Keratinocyte (primary cell): ENCODE results near the gene UBR2. TPM values are rescaled to one million over a fixed set of nuclear protein-coding genes. Genes with fewer than 3 reads are reported as not detected.

Experiments used
- DNase-seq: peaks from one replicate; pipeline ENCODE4 v3.0.0-alpha.2; 2011; ENCODE audit warnings: low read depth, missing footprints, low spot score
- FAIRE-seq: peaks from 2 replicates; lab custom pipeline; 2011; peaks lifted over from hg19 to GRCh38; lab: Jason Lieb, UNC
- H2AFZ ChIP-seq: 2 replicates; pipeline ENCODE4 v1.6.0; 2012; ENCODE audit warnings: low read length, control low read depth, inconsistent platforms; ENCODE audit not compliant: control insufficient read depth
- H3K27ac ChIP-seq: 2 replicates; pipeline ENCODE4 v1.5.1; 2011; ENCODE audit warnings: low read length; ENCODE audit not compliant: control insufficient read depth, insufficient read depth
- H3K27me3 ChIP-seq: 3 replicates; pipeline ENCODE4 v1.6.0; 2011; ENCODE audit warnings: low read length; ENCODE audit not compliant: control insufficient read depth, insufficient read depth; ENCODE audit errors: extremely low read depth
- H3K36me3 ChIP-seq, 2 experiments: 2 replicates in 1 of 2; 3 replicates in 1 of 2; pipeline ENCODE4 v1.5.1; 2011; ENCODE audit warnings: low read length in 2 of 2, mild to moderate bottlenecking in 1 of 2; ENCODE audit not compliant: control insufficient read depth in 2 of 2, insufficient read depth in 2 of 2; ENCODE audit errors: extremely low read depth in 1 of 2
- H3K4me1 ChIP-seq: 3 replicates; pipeline ENCODE4 v1.5.1; 2011; ENCODE audit warnings: low read length; ENCODE audit not compliant: control insufficient read depth, insufficient read depth; ENCODE audit errors: extremely low read depth
- H3K4me2 ChIP-seq: 3 replicates; pipeline ENCODE4 v1.6.0; 2011; ENCODE audit warnings: low read depth, low read length; ENCODE audit not compliant: control insufficient read depth, insufficient read depth; ENCODE audit errors: extremely low read depth
- H3K4me3 ChIP-seq, 3 experiments: fragments of 200-600 bp in 1 of 3; sonication (generic) in 1 of 3; 2 replicates in 2 of 3; 3 replicates in 1 of 3; pipeline ENCODE4 v1.5.1; 2011 to 2016; ENCODE audit warnings: low read length in 3 of 3, mild to moderate bottlenecking in 3 of 3, control low read depth in 2 of 3, inconsistent platforms in 1 of 3, low read depth in 1 of 3, mixed read lengths in 1 of 3, mixed run types in 1 of 3, moderate library complexity in 1 of 3; ENCODE audit not compliant: control insufficient read depth in 2 of 3, insufficient read depth in 2 of 3; ENCODE audit errors: extremely low read depth in 1 of 3
- H3K79me2 ChIP-seq: 2 replicates; pipeline ENCODE4 v1.6.0; 2012; ENCODE audit warnings: low read length; ENCODE audit not compliant: control insufficient read depth, insufficient read depth
- H3K9ac ChIP-seq: 3 replicates; pipeline ENCODE4 v1.6.0; 2011; ENCODE audit warnings: low read length; ENCODE audit not compliant: control insufficient read depth, insufficient read depth; ENCODE audit errors: extremely low read depth
- H3K9me1 ChIP-seq: 3 replicates; pipeline ENCODE4 v1.6.0; 2011; ENCODE audit warnings: low read length; ENCODE audit not compliant: control insufficient read depth, insufficient read depth; ENCODE audit errors: extremely low read depth
- H3K9me3 ChIP-seq: 2 replicates; pipeline ENCODE4 v1.5.1; 2012; ENCODE audit warnings: low read depth, low read length; ENCODE audit not compliant: control insufficient read depth
- H4K20me1 ChIP-seq: 3 replicates; pipeline ENCODE4 v1.6.0; 2011; ENCODE audit warnings: low read length; ENCODE audit not compliant: control insufficient read depth, insufficient read depth; ENCODE audit errors: extremely low read depth
- EZH2 ChIP-seq: IDR thresholded peaks from one replicate; pipeline ENCODE4 v1.6.1; 2012; ENCODE audit warnings: inconsistent platforms, mild to moderate bottlenecking, low read length, moderate library complexity
- dilution Hi-C: fragments of 300-500 bp; cut with MboI; formaldehyde crosslinking; loops from one replicate; pipeline ENCODE4 v1.7.0; 2020; ENCODE audit warnings: low sequenced_read_pairs; ENCODE audit not compliant: extremely low pct_ligation_motif_present
- polyA plus RNA-seq, 5 experiments: library from polyadenylated mRNA; depleted of rRNA in 3 of 5; stranded (reverse) in 3 of 5; stranded (forward) in 1 of 5; unstranded in 1 of 5; fragments of >200 nt; gene quantifications; 1 replicate in 1 of 5; 2 replicates in 3 of 5; 3 replicates in 1 of 5; pipeline versions ENCODE4 v1.2.1 to v1.2.3, GENCODE V29; 2011 to 2012; ENCODE audit warnings: missing spikeins in 2 of 5, low read depth in 1 of 5, low replicate concordance in 1 of 5
- TF ChIP-seq, protein P1 (sequence below), 3 experiments: IDR thresholded peaks in 1 of 3; conservative IDR thresholded peaks in 1 of 3; optimal IDR thresholded peaks in 1 of 3; 2 replicates in 2 of 3; 3 replicates in 1 of 3; pipeline versions ENCODE3 to v1.5.1; 2011; ENCODE audit warnings: low read length in 3 of 3, mild to moderate bottlenecking in 3 of 3, moderate library complexity in 2 of 3, control low read depth in 1 of 3, inconsistent platforms in 1 of 3; ENCODE audit not compliant: insufficient read depth in 2 of 3; ENCODE audit errors: extremely low read depth in 1 of 3

Gene UBR2
- polyA plus RNA-seq, 1 donor (not counting 4 experiments of a cell fraction or from before 2014, with no cell fraction given) = 21.6 TPM

DNA sequence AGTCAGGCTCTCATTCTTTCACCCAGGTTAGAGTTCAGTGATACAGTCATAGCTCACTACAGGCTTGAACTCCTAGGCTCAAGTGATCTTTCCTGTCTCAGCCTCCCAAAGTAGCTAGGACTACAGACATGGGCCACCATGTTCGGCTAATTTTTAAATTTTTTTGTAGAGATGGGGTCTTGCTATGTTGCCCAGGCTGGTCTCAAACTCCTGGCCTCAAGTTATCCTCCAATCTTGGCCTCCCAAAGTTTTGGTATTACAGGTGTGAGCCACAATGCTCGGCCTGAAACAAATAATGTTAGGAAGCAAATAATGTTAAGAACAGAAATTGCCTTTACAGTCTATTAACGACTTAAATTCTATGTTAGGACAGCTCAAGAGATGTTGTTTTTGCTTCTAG is 1.8 kb upstream of the UBR2 start:
- FAIRE-seq = no peak
- H2AFZ ChIP-seq = no peak overlapping the region
- dilution Hi-C loops = no loop called here

DNA sequence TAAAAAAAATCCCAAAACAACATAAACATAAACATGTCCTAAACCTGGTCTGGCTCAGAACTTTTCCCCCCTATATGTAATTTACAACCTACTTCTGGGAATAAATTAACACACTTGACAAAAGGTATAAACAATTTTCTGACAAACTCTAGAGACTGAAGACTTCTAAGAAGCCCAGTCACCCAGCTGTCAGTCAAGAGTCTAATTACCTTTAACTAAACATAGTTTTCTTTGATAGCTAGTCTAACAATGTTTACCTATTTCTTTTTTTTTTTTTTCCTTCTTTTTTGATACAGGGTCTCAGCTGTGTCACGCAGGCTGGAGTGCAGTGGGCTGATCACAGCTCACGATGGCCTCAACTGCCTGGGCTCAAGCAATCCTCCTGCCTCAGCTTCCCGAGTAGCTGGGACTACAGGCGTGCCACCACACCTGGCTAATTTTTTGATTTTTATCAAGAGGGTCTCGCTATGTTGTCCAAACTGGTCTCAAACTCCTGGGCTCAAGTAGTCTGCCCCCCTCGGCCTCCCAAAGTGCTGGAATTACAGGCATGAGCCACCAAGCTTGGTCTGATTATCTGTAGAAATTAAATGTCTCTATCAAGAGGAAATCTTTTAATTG is 932 bp upstream of the UBR2 start:
- Histone ChIP-seq H3K4me3 (no peak overlapping the region), H3K9me3 (no peaks in the 10 kb centered on the region), H3K9me1 (peaks cover 2% of the 10 kb centered on the region), H2AFZ (no peak overlapping the region), H3K4me2 (no peak overlapping the region), H3K36me3 (peaks cover 0 to 1% of the 10 kb centered on the region in 2 experiments), H3K79me2 (peaks cover 41% of the 10 kb centered on the region), H3K27me3 (no peaks in the 10 kb centered on the region), H4K20me1 (no peaks in the 10 kb centered on the region), H3K4me1 (no peaks in the 10 kb centered on the region), H3K9ac (no peak overlapping the region), H3K27ac (no peak overlapping the region)
- TF ChIP-seq, protein P1, sequence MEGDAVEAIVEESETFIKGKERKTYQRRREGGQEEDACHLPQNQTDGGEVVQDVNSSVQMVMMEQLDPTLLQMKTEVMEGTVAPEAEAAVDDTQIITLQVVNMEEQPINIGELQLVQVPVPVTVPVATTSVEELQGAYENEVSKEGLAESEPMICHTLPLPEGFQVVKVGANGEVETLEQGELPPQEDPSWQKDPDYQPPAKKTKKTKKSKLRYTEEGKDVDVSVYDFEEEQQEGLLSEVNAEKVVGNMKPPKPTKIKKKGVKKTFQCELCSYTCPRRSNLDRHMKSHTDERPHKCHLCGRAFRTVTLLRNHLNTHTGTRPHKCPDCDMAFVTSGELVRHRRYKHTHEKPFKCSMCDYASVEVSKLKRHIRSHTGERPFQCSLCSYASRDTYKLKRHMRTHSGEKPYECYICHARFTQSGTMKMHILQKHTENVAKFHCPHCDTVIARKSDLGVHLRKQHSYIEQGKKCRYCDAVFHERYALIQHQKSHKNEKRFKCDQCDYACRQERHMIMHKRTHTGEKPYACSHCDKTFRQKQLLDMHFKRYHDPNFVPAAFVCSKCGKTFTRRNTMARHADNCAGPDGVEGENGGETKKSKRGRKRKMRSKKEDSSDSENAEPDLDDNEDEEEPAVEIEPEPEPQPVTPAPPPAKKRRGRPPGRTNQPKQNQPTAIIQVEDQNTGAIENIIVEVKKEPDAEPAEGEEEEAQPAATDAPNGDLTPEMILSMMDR (optimal IDR thresholded peaks at IDR 0.05 in 1 of 3, IDR thresholded peaks at IDR 0.05 in 1 of 3, conservative IDR thresholded peaks at IDR 0.05 in 1 of 3; ENCODE audit: extremely low read depth in 1 of 3, insufficient read depth in 2 of 3, low read length in 3 of 3) = no peak
- TF ChIP-seq EZH2 = no peak
- FAIRE-seq (no peak), DNase-seq (no peak)
- dilution Hi-C loops = no loop called here

More for the DNA sequence above, 1.8 kb upstream of the UBR2 start:
- H3K27me3 ChIP-seq = no peaks in the 10 kb centered on the region
- TF ChIP-seq EZH2 = no peak
- TF ChIP-seq, protein P1 (optimal IDR thresholded peaks at IDR 0.05 in 1 of 3, IDR thresholded peaks at IDR 0.05 in 1 of 3, conservative IDR thresholded peaks at IDR 0.05 in 1 of 3; ENCODE audit: extremely low read depth in 1 of 3, insufficient read depth in 2 of 3, low read length in 3 of 3) = no peak
- peaks cover 0 to 1% of the 10 kb centered on the region in 2 experiments for H3K36me3 ChIP-seq
- no peak overlapping the region for H3K4me3 ChIP-seq
- no peak for DNase-seq
- H3K79me2 ChIP-seq = peaks cover 32% of the 10 kb centered on the region
- H3K9me1 ChIP-seq = peaks cover 2% of the 10 kb centered on the region
- no peak overlapping the region for H3K9ac ChIP-seq
- H3K9me3 ChIP-seq = no peaks in the 10 kb centered on the region
- no peak overlapping the region for H3K27ac ChIP-seq
- H3K4me2 ChIP-seq = no peak overlapping the region
- no peaks in the 10 kb centered on the region for H4K20me1 ChIP-seq
- H3K4me1 ChIP-seq = no peaks in the 10 kb centered on the region
